HG03558 (cell line): Measurements from ENCODE around the gene MAGED1.
"Not testable (repeated sequence)": the region's sequence is repeated elsewhere in the genome, so short reads cannot be mapped to it uniquely, and the experiment has no call there.

ENCODE experiments used
- ATAC-seq: cut with Tn5 transposase; IDR thresholded peaks from one replicate; pipeline ENCODE4 v1.9.1; 2021; ENCODE audit warnings: moderate number of reproducible peaks; ENCODE audit not compliant: unreplicated experiment; ENCODE audit errors: extremely low read depth

MAGED1 gene

GRCh38 chrX:51894697-51895336 lies 1.4 kb downstream of the MAGED1 start:
- ATAC-seq: no peak

- ATAC-seq: no peak
Observed at GRCh38 chrX:51896626-51897025, 3.2 kb downstream of the MAGED1 start.

- ATAC-seq: no peak
Observed at GRCh38 chrX:51899741-51900140, 6.3 kb downstream of the MAGED1 start.

GRCh38 chrX:51902510-51903050 lies 9.2 kb downstream of the MAGED1 start:
- ATAC-seq: no peak

GRCh38 chrX:51905152-51905551 lies 11.7 kb downstream of the MAGED1 start:
- not testable (repeated sequence) for ATAC-seq

GRCh38 chrX:51905711-51906110 lies 12.3 kb downstream of the MAGED1 start:
- ATAC-seq: no peak

GRCh38 chrX:51917604-51918003 lies 24.2 kb downstream of the MAGED1 start:
- no peak for ATAC-seq

- ATAC-seq: no peak
Observed at GRCh38 chrX:51922561-51922960, 29.1 kb downstream of the MAGED1 start.

- no peak for ATAC-seq
Observed at GRCh38 chrX:51931566-51932150, 38.2 kb downstream of the MAGED1 start.
